HG03097 (cell line): ENCODE results near the gene SCO1.
"Not testable (repeated sequence)": the region's sequence is repeated elsewhere in the genome, so short reads cannot be mapped to it uniquely, and the experiment has no call there.

Source experiments
- ATAC-seq: cut with Tn5 transposase; IDR thresholded peaks from one replicate; pipeline ENCODE4 v1.9.1; 2021; ENCODE audit not compliant: unreplicated experiment, low FRiP score

Gene SCO1

GRCh38 chr17:10727192-10727591, 29.9 kb upstream of the SCO1 start:
- ATAC-seq = no peak

- no peak for ATAC-seq
Measured at GRCh38 chr17:10726196-10726595, 28.9 kb upstream of the SCO1 start.

GRCh38 chr17:10725262-10725661, 27.9 kb upstream of the SCO1 start:
- ATAC-seq = no peak

- ATAC-seq = no peak
Measured at GRCh38 chr17:10724546-10725195, 27.3 kb upstream of the SCO1 start.

GRCh38 chr17:10718547-10718946, 21.2 kb upstream of the SCO1 start:
- no peak for ATAC-seq

- ATAC-seq = no peak
Measured at GRCh38 chr17:10716218-10716617, 18.9 kb upstream of the SCO1 start.

GRCh38 chr17:10713318-10713717, 16.0 kb upstream of the SCO1 start:
- no peak for ATAC-seq

GRCh38 chr17:10705727-10706126, 8.4 kb upstream of the SCO1 start:
- no peak for ATAC-seq

GRCh38 chr17:10702574-10702973, 5.2 kb upstream of the SCO1 start:
- no peak for ATAC-seq

- no peak for ATAC-seq
Measured at GRCh38 chr17:10699856-10700255, 2.5 kb upstream of the SCO1 start.

GRCh38 chr17:10698096-10698818, 924 bp upstream of the SCO1 start:
- no peak for ATAC-seq

GRCh38 chr17:10695875-10696407, 1.4 kb downstream of the SCO1 start:
- ATAC-seq = not testable (repeated sequence)

- ATAC-seq = no peak
Measured at GRCh38 chr17:10687499-10687898, 9.8 kb downstream of the SCO1 start.

- no peak for ATAC-seq
Measured at GRCh38 chr17:10683853-10684252, 13.5 kb downstream of the SCO1 start.

- ATAC-seq = no peak
Measured at GRCh38 chr17:10681866-10682446, 15.4 kb downstream of the SCO1 start.

GRCh38 chr17:10674704-10675103, 22.6 kb downstream of the SCO1 start:
- no peak for ATAC-seq

GRCh38 chr17:10673312-10673711, 24.0 kb downstream of the SCO1 start:
- ATAC-seq = no peak

GRCh38 chr17:10668775-10669174, 28.6 kb downstream of the SCO1 start:
- no peak for ATAC-seq

- ATAC-seq = no peak
Measured at GRCh38 chr17:10666906-10667305, 30.4 kb downstream of the SCO1 start.

- ATAC-seq = no peak
Measured at GRCh38 chr17:10664571-10664970, 32.8 kb downstream of the SCO1 start.

- ATAC-seq = no peak
Measured at GRCh38 chr17:10663231-10663630, 34.1 kb downstream of the SCO1 start.

- no peak for ATAC-seq
Measured at GRCh38 chr17:10661437-10661836, 35.9 kb downstream of the SCO1 start.
